Tibial artery (tissue), 4 donors: Measurements from ENCODE around the gene PCDHA1.

Experiments used
- DNase-seq, 2 donors: peaks; one replicate each; pipeline ENCODE4 v3.0.0-alpha.2; 2019
- H3K27ac ChIP-seq, 2 donors: fragments of 200-600 bp; sonication (generic) in 1 of 2; 1 replicate in 1 of 2; 2 replicates in 1 of 2; pipeline ENCODE4 v1.5.1; 2018 to 2019; ENCODE audit warnings: mild to moderate bottlenecking in 1 of 2
- H3K27me3 ChIP-seq, 2 donors: fragments of 200-600 bp; sonication (generic) in 1 of 2; one replicate each; pipeline versions ENCODE4 v1.5.1 to v1.6.0; 2016 to 2019
- H3K36me3 ChIP-seq, 3 donors: fragments of 200-600 bp; sonication (generic) in 2 of 3; one replicate each; pipeline ENCODE4 v1.5.1; 2016 to 2019; ENCODE audit warnings: mild to moderate bottlenecking in 2 of 3
- H3K4me1 ChIP-seq, 4 donors: fragments of 200-600 bp; sonication (generic) in 2 of 4; 1 replicate in 3 of 4; 2 replicates in 1 of 4; pipeline ENCODE4 v1.5.1; 2016 to 2019
- H3K4me3 ChIP-seq, 2 donors: fragments of 200-600 bp; sonication (generic) in 1 of 2; 1 replicate in 1 of 2; 2 replicates in 1 of 2; pipeline ENCODE4 v1.5.1; 2018 to 2019; ENCODE audit warnings: mild to moderate bottlenecking in 2 of 2
- H3K9me3 ChIP-seq, 3 donors: fragments of 200-600 bp; sonication (generic) in 1 of 3; one replicate each; pipeline ENCODE4 v1.5.1; 2016 to 2019
- CTCF ChIP-seq, 2 experiments: fragments of 200-600 bp in 1 of 2; fragments of 450-650 bp in 1 of 2; IDR thresholded peaks; one replicate each; pipeline ENCODE4 v1.5.1; 2017 to 2019; ENCODE audit warnings: antibody characterized with exemption in 2 of 2, mild to moderate bottlenecking in 1 of 2, moderate library complexity in 1 of 2
- intact Hi-C: fragments of 100-400 bp; cut with DNase I; formaldehyde crosslinking; loops from one replicate; pipeline ENCODE4 v1.15.0; 2023; ENCODE audit warnings: low total_unique reads

Gene PCDHA1

GRCh38 chr5:141041427-141041785 lies 255.5 kb downstream of the PCDHA1 start:
- Histone ChIP-seq H3K4me1 (peaks cover 0 to 16% (median 7%) of the 10 kb centered on the region in 4 donors), H3K36me3 (no peaks in the 10 kb centered on the region), H3K9me3 (no peaks in the 10 kb centered on the region), H3K4me3 (no peak overlapping the region), H3K27ac (no peak overlapping the region), H3K27me3 (no peaks in the 10 kb centered on the region)
- intact Hi-C loops: loop anchor here (10.0 kb wide), 1 partner anchor 237 kb away; the partner anchor contains the start of genes PCDHA3 and PCDHA4
- no peak for TF ChIP-seq CTCF (IDR thresholded peaks at IDR 0.05)
- no peak for DNase-seq

GRCh38 chr5:141042555-141042954 lies 256.6 kb downstream of the PCDHA1 start:
- Histone ChIP-seq H3K36me3 (no peaks in the 10 kb centered on the region), H3K9me3 (no peaks in the 10 kb centered on the region), H3K4me3 (no peak overlapping the region), H3K27ac (no peak overlapping the region), H3K27me3 (no peaks in the 10 kb centered on the region), H3K4me1 (peaks cover 0 to 16% (median 7%) of the 10 kb centered on the region in 4 donors)
- intact Hi-C loops: loop anchor here (10.0 kb wide), 1 partner anchor 238 kb away; the partner anchor contains the start of genes PCDHA3 and PCDHA4
- no peak for TF ChIP-seq CTCF (IDR thresholded peaks at IDR 0.05)
- DNase-seq: no peak

GRCh38 chr5:141050622-141051520 lies 264.9 kb downstream of the PCDHA1 start, which contains the start of gene PCDHB1:
PCDHB1 (plus strand) TSS chr5:141051374; CDS start chr5:141051471, 97 bp downstream.
- Histone ChIP-seq H3K4me3 (peak within 1 kb of the TSS; percentile 46 to 50), H3K9me3 (no peaks in the 10 kb centered on the region), H3K27ac (no peak within 1 kb of the TSS), H3K4me1 (peaks cover 0 to 14% (median 4%) of the 10 kb centered on the region in 4 donors), H3K27me3 (peaks cover 0 to 20% of the 10 kb centered on the region in 2 donors), H3K36me3 (no peaks in the 10 kb centered on the region)
- intact Hi-C loops: no loop called here
- no peak for TF ChIP-seq CTCF (IDR thresholded peaks at IDR 0.05)
- DNase-seq: no peak

- Histone ChIP-seq H3K4me1 (peaks cover 0 to 14% (median 4%) of the 10 kb centered on the region in 4 donors), H3K36me3 (no peaks in the 10 kb centered on the region), H3K27ac (no peak overlapping the region), H3K27me3 (peaks cover 0 to 20% of the 10 kb centered on the region in 2 donors), H3K4me3 (peak overlapping the region; percentile 46 to 50), H3K9me3 (no peaks in the 10 kb centered on the region)
- no peak for DNase-seq
- no peak for TF ChIP-seq CTCF (IDR thresholded peaks at IDR 0.05)
- intact Hi-C loops: no loop called here
Observed at GRCh38 chr5:141051521-141051866, 265.6 kb downstream of the PCDHA1 start.
